Tibial nerve (tissue), 3 donors: Measurements from ENCODE around the gene TTC23.

Experiments used
- CTCF ChIP-seq, 5 experiments: fragments of 200-600 bp in 3 of 5; fragments of 450-650 bp in 2 of 5; sonication (generic) in 3 of 5; IDR thresholded peaks; one replicate each; pipeline ENCODE4 v1.5.1; 2016 to 2019; ENCODE audit warnings: antibody characterized with exemption in 5 of 5, mild to moderate bottlenecking in 3 of 5, moderate library complexity in 2 of 5
- POLR2A ChIP-seq, 2 donors: fragments of 450-650 bp; IDR thresholded peaks; one replicate each; pipeline ENCODE4 v1.6.1; 2017; ENCODE audit warnings: antibody characterized with exemption in 2 of 2, mild to moderate bottlenecking in 2 of 2, moderate library complexity in 2 of 2

- no peak for TF ChIP-seq CTCF (IDR thresholded peaks at IDR 0.05)
- no peak for TF ChIP-seq POLR2A (IDR thresholded peaks at IDR 0.05)
Observed at GRCh38 chr15:99131441-99132023, 117.8 kb downstream of the TTC23 start.
